NCI-H748 (cell line): Measurements from ENCODE around the gene DRAM1.
"Not testable (repeated sequence)": the region's sequence is repeated elsewhere in the genome, so short reads cannot be mapped to it uniquely, and the experiment has no call there.

Experiments used
- DNase-seq: peaks from one replicate; lab custom pipeline; 2025; ENCODE audit not compliant: unreplicated experiment; lab: John Stamatoyannopoulos, UW

DRAM1 gene

GRCh38 chr12:101858361-101858760 is 19.0 kb upstream of the DRAM1 start:
- no peak for DNase-seq

GRCh38 chr12:101859664-101860607 is 17.4 kb upstream of the DRAM1 start:
- DNase-seq, result no peak

GRCh38 chr12:101861688-101862087 is 15.7 kb upstream of the DRAM1 start:
- peak; percentile 5 for DNase-seq

- no peak for DNase-seq
Observed at GRCh38 chr12:101862245-101862644, 15.1 kb upstream of the DRAM1 start.

GRCh38 chr12:101863981-101864380 is 13.4 kb upstream of the DRAM1 start:
- DNase-seq, result no peak

- DNase-seq, result no peak
Observed at GRCh38 chr12:101866615-101867373, 10.6 kb upstream of the DRAM1 start.

- DNase-seq, result not testable (repeated sequence)
Observed at GRCh38 chr12:101867619-101868018, 9.8 kb upstream of the DRAM1 start.

GRCh38 chr12:101870925-101871324 is 6.5 kb upstream of the DRAM1 start:
- no peak for DNase-seq

GRCh38 chr12:101875162-101875561 is 2.2 kb upstream of the DRAM1 start:
- DNase-seq, result no peak

GRCh38 chr12:101876322-101876860 is 989 bp upstream of the DRAM1 start:
- DNase-seq, result no peak

- DNase-seq, result peak; percentile 41
Observed at GRCh38 chr12:101877806-101878242, 444 bp downstream of the DRAM1 start.

GRCh38 chr12:101878243-101878821 is 952 bp downstream of the DRAM1 start:
- DNase-seq, result no peak

- DNase-seq, result no peak
Observed at GRCh38 chr12:101880769-101881168, 3.4 kb downstream of the DRAM1 start.

GRCh38 chr12:101881228-101881627 is 3.8 kb downstream of the DRAM1 start:
- no peak for DNase-seq

- DNase-seq, result no peak
Observed at GRCh38 chr12:101884174-101884573, 6.8 kb downstream of the DRAM1 start.

- not testable (repeated sequence) for DNase-seq
Observed at GRCh38 chr12:101884781-101885340, 7.5 kb downstream of the DRAM1 start.

- DNase-seq, result no peak
Observed at GRCh38 chr12:101885912-101886561, 8.7 kb downstream of the DRAM1 start.

- no peak for DNase-seq
Observed at GRCh38 chr12:101889211-101889752, 11.9 kb downstream of the DRAM1 start.

- DNase-seq, result peak; percentile 53
Observed at GRCh38 chr12:101891462-101891971, 14.1 kb downstream of the DRAM1 start.

GRCh38 chr12:101892794-101893193 is 15.4 kb downstream of the DRAM1 start:
- DNase-seq, result no peak
